CD14-positive monocyte (primary cell): ENCODE results near the gene OR51Q1. TPM values are rescaled to one million over a fixed set of nuclear protein-coding genes. Genes with fewer than 3 reads are reported as not detected.

Source experiments
- DNase-seq, 3 donors: peaks; one replicate each; pipeline ENCODE4 v3.0.0-alpha.2; 2011 to 2022
- H2AFZ ChIP-seq: 2 replicates; pipeline ENCODE4 v1.6.0; 2012; ENCODE audit warnings: mild to moderate bottlenecking, low read depth, low read length, inconsistent platforms; ENCODE audit not compliant: insufficient read depth, poor library complexity, severe bottlenecking
- H3K27ac ChIP-seq, 2 donors: 1 replicate in 1 of 2; 2 replicates in 1 of 2; pipeline ENCODE4 v1.5.1; 2012 to 2013; ENCODE audit warnings: low read length in 2 of 2, control low read depth in 1 of 2, inconsistent platforms in 1 of 2, low read depth in 1 of 2, mild to moderate bottlenecking in 1 of 2
- H3K27me3 ChIP-seq, 2 donors: one replicate each; pipeline versions ENCODE4 v1.6.0 to v1.6.1; 2011 to 2013; ENCODE audit warnings: low read length in 2 of 2; ENCODE audit not compliant: control insufficient read depth in 2 of 2, insufficient read depth in 2 of 2
- H3K36me3 ChIP-seq, 2 donors: replicated peaks in 1 of 2; 1 replicate in 1 of 2; 2 replicates in 1 of 2; pipeline versions ENCODE4 v1.5.1 to v1.6.1; 2012 to 2013; ENCODE audit warnings: low read length in 2 of 2, control low read depth in 1 of 2, inconsistent platforms in 1 of 2, mild to moderate bottlenecking in 1 of 2; ENCODE audit not compliant: insufficient read depth in 2 of 2, control insufficient read depth in 1 of 2
- H3K4me1 ChIP-seq, 2 donors: 1 replicate in 1 of 2; 2 replicates in 1 of 2; pipeline versions ENCODE4 v1.5.1 to v1.6.1; 2012 to 2013; ENCODE audit warnings: low read length in 2 of 2, control low read depth in 1 of 2, inconsistent platforms in 1 of 2, mild to moderate bottlenecking in 1 of 2, moderate library complexity in 1 of 2; ENCODE audit not compliant: insufficient read depth in 2 of 2, control insufficient read depth in 1 of 2
- H3K4me2 ChIP-seq: replicated peaks from 2 replicates; pipeline ENCODE3; 2012; ENCODE audit warnings: low read length, moderate library complexity, mild to moderate bottlenecking; ENCODE audit not compliant: poor library complexity, severe bottlenecking; ENCODE audit errors: extremely low read depth
- H3K4me3 ChIP-seq, 3 experiments: fragments of 200-600 bp in 1 of 3; sonication (generic) in 1 of 3; replicated peaks in 1 of 3; 1 replicate in 2 of 3; 2 replicates in 1 of 3; pipeline ENCODE4 v1.5.1; 2011 to 2013; ENCODE audit warnings: low read length in 3 of 3, mild to moderate bottlenecking in 3 of 3, control low read depth in 2 of 3, low read depth in 2 of 3, inconsistent platforms in 1 of 3, moderate library complexity in 1 of 3
- H3K79me2 ChIP-seq: 2 replicates; pipeline ENCODE4 v1.6.0; 2012; ENCODE audit warnings: mild to moderate bottlenecking, control low read depth, inconsistent platforms, low read length, moderate library complexity; ENCODE audit not compliant: insufficient read depth
- H3K9ac ChIP-seq: 2 replicates; pipeline ENCODE4 v1.6.0; 2017; ENCODE audit warnings: low read length, mild to moderate bottlenecking; ENCODE audit not compliant: insufficient read depth, poor library complexity, severe bottlenecking
- H3K9me3 ChIP-seq, 2 donors: replicated peaks in 1 of 2; 1 replicate in 1 of 2; 2 replicates in 1 of 2; pipeline versions ENCODE4 v1.5.1 to v1.6.1; 2012 to 2013; ENCODE audit warnings: low read length in 2 of 2, control low read depth in 1 of 2; ENCODE audit not compliant: control insufficient read depth in 1 of 2, insufficient read depth in 1 of 2
- H4K20me1 ChIP-seq: 2 replicates; pipeline ENCODE4 v1.6.0; 2012; ENCODE audit warnings: mild to moderate bottlenecking, low read length, control low read depth, moderate library complexity; ENCODE audit not compliant: insufficient read depth
- H3K27ac Mint-ChIP-seq, 7 donors: one replicate each; pipeline ENCODE4 v1.8.0; 2020; ENCODE audit warnings: mild to moderate bottlenecking in 7 of 7, mixed read lengths in 7 of 7, moderate library complexity in 6 of 7, inconsistent platforms in 2 of 7
- H3K27me3 Mint-ChIP-seq, 3 donors: one replicate each; pipeline ENCODE4 v1.8.0; 2021 to 2022; ENCODE audit warnings: low read depth in 3 of 3, mild to moderate bottlenecking in 3 of 3, mixed read lengths in 3 of 3, moderate library complexity in 3 of 3, inconsistent platforms in 1 of 3
- H3K36me3 Mint-ChIP-seq, 2 donors: one replicate each; pipeline ENCODE4 v1.8.0; 2020; ENCODE audit warnings: mixed read lengths in 2 of 2, inconsistent platforms in 1 of 2, mild to moderate bottlenecking in 1 of 2
- H3K4me1 Mint-ChIP-seq: one replicate; pipeline ENCODE4 v1.8.0; 2020; ENCODE audit warnings: mild to moderate bottlenecking, mixed read lengths
- H3K4me3 Mint-ChIP-seq, 2 donors: one replicate each; pipeline ENCODE4 v1.8.0; 2020; ENCODE audit warnings: mild to moderate bottlenecking in 2 of 2, mixed read lengths in 2 of 2, moderate library complexity in 1 of 2
- H3K9me3 Mint-ChIP-seq, 7 donors: one replicate each; pipeline ENCODE4 v1.8.0; 2020 to 2022; ENCODE audit warnings: mixed read lengths in 7 of 7, mild to moderate bottlenecking in 6 of 7, moderate library complexity in 6 of 7, inconsistent platforms in 2 of 7
- CTCF ChIP-seq: fragments of 200-600 bp; IDR thresholded peaks from one replicate; pipeline ENCODE4 v1.8.0; 2022; ENCODE audit warnings: antibody characterized with exemption, mild to moderate bottlenecking
- WGBS: methylation state at CpG from one replicate; pipeline ENCODE4 v1.1.5; 2013; ENCODE audit warnings: missing lambda C conversion rate; ENCODE audit not compliant: insufficient coverage; 5-methylcytosine and 5-hydroxymethylcytosine counted together
- intact Hi-C, 2 donors: fragments of 100-400 bp; cut with micrococcal nuclease; formaldehyde crosslinking; loops; one replicate each; pipeline versions ENCODE4 v1.15.0 to v1.15.1; 2023
- polyA plus RNA-seq, 3 donors: library from polyadenylated mRNA; depleted of rRNA in 1 of 3; unstranded in 2 of 3; stranded (reverse) in 1 of 3; fragments of 300-500 nt in 2 of 3; fragments of >200 nt in 1 of 3; fragmentation: Illumina TruSeq in 2 of 3; gene quantifications; 1 replicate in 2 of 3; 2 replicates in 1 of 3; pipeline ENCODE4 v1.2.3, GENCODE V29; 2012 to 2021

OR51Q1 gene
- polyA plus RNA-seq, 3 donors: not detected

DNA sequence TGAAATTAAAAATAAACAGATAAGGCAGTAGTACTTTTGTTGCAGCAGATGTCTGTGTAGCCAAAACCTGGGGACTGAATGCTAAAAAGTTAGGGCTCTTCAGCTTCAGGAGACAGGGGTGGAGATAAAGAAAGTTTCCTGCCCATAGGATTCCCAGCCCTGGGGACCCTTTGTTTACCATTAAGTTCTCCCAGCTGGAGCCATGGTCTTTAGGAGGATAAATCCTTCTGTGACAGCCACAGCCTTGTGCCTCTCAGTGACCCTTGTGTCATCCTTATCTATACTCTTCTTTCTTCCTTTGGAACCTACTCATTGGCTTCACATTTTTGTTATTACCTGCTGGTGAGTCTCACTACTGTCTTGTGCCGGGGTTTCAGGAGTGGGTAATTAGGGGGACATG is 38.3 kb upstream of the OR51Q1 start, which contains the start of gene OR51M1:
OR51M1 (plus strand) TSS at position 237 of the 400 bp plus-strand sequence. CDS start 5,587 bp downstream, outside the sequence.
- Mint-ChIP-seq H3K36me3 (no peaks in the 10 kb centered on the region), H3K27me3 (peaks cover 0 to 5% (median 2%) of the 10 kb centered on the region in 3 donors), H3K27ac (no peak within 1 kb of the TSS), H3K9me3 (peaks cover 0 to under 1% (median 0%) of the 10 kb centered on the region in 7 donors), H3K4me3 (no peak within 1 kb of the TSS), H3K4me1 (no peaks in the 10 kb centered on the region)
- Histone ChIP-seq H3K4me1 (no peaks in the 10 kb centered on the region), H3K4me2 (no peak within 1 kb of the TSS), H2AFZ (no peak within 1 kb of the TSS), H3K9me3 (no peaks in the 10 kb centered on the region), H3K27me3 (no peaks in the 10 kb centered on the region), H3K27ac (no peak within 1 kb of the TSS), H3K4me3 (no peak within 1 kb of the TSS), H3K36me3 (no peaks in the 10 kb centered on the region), H4K20me1 (no peaks in the 10 kb centered on the region), H3K79me2 (no peaks in the 10 kb centered on the region), H3K9ac (no peak within 1 kb of the TSS)
- DNase-seq: no peak
- TF ChIP-seq CTCF: no peak
- no CpG with 5 or more reads among the region's 1 CpG for WGBS
- intact Hi-C loops: no loop called here

DNA sequence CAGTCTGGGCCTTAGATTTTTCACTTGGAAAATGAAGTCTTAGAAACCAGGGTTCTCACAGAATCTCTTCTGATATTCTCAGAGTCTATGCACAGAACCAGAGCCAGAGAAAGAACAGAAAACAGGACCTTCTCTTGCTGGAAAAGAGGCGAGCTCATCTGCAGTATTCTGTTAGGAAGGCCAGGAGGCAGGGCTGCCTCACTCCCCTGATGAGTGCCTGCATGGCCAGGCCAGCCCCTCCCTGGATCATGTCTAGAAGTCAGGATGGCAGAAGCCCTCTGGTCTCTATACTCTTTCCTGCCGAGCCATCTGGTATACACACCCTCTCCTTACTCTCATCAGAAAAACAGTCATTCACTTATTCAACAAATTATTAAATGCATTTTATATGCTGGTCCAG is 37.6 kb upstream of the OR51Q1 start:
- no peak overlapping the region for H3K27ac Mint-ChIP-seq
- no peaks in the 10 kb centered on the region for H3K79me2 ChIP-seq
- TF ChIP-seq CTCF: no peak
- no peaks in the 10 kb centered on the region for H4K20me1 ChIP-seq
- no peaks in the 10 kb centered on the region for H3K4me1 ChIP-seq
- no peak overlapping the region for H3K4me3 ChIP-seq
- no peaks in the 10 kb centered on the region for H3K9me3 Mint-ChIP-seq
- no peak overlapping the region for H3K4me3 Mint-ChIP-seq
- H3K36me3 ChIP-seq: no peaks in the 10 kb centered on the region
- no peak overlapping the region for H3K4me2 ChIP-seq
- H3K27me3 Mint-ChIP-seq: peaks cover 0 to 5% (median 2%) of the 10 kb centered on the region in 3 donors
- no peaks in the 10 kb centered on the region for H3K4me1 Mint-ChIP-seq
- no peak overlapping the region for H3K27ac ChIP-seq
- DNase-seq: no peak
- H3K27me3 ChIP-seq: no peaks in the 10 kb centered on the region
- H2AFZ ChIP-seq: no peak overlapping the region
- intact Hi-C loops: no loop called here
- no peak overlapping the region for H3K9ac ChIP-seq
- no peaks in the 10 kb centered on the region for H3K36me3 Mint-ChIP-seq
- WGBS: 94% methylated on average over 2 of the region's 2 CpGs
- H3K9me3 ChIP-seq: no peaks in the 10 kb centered on the region
